ENCODE results near the gene EXOC6B.

DNA sequence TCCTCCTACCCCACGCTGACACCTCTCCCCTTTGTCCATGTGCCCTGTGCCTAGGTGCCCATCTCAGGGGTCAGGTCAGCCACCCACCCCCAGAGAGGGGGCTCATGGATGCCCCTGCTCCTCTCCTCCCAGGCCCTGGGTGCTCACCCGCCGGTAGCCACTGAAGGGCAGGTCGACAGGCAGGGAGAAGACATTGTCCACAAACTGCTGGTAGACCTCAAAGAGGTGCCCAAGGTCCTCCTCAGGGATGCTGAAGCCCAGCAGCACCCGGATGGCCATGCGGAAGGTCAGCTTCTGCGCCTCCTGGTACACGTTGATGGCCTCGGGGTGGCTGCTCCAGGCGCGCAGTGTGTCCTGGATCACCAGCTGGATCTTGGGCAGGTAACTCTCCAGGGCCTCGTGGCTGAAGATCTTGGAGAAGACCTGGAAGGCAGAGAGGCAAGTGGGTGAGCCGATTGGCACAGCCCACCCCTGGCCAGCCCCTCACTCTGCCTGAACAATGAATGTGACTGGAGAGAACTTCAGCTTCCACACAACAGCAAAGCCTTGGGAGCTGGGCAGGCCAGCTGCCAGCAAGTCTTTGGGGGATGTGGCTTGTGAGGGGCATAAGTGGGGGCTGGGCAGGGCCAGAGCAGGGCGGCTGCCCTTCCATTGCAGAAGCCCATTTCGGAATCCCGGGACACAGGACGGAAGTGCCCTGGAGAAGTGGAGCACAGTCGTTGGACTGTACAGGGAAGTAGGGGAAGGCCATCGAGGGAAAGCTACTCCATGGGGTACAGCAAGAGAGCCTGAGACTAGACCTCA is 690.6 kb downstream of the EXOC6B start:
- TF ChIP-seq, protein P1, sequence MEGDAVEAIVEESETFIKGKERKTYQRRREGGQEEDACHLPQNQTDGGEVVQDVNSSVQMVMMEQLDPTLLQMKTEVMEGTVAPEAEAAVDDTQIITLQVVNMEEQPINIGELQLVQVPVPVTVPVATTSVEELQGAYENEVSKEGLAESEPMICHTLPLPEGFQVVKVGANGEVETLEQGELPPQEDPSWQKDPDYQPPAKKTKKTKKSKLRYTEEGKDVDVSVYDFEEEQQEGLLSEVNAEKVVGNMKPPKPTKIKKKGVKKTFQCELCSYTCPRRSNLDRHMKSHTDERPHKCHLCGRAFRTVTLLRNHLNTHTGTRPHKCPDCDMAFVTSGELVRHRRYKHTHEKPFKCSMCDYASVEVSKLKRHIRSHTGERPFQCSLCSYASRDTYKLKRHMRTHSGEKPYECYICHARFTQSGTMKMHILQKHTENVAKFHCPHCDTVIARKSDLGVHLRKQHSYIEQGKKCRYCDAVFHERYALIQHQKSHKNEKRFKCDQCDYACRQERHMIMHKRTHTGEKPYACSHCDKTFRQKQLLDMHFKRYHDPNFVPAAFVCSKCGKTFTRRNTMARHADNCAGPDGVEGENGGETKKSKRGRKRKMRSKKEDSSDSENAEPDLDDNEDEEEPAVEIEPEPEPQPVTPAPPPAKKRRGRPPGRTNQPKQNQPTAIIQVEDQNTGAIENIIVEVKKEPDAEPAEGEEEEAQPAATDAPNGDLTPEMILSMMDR (IDR thresholded peaks at IDR 0.05) = no peak
- TF ChIP-seq POLR2A (IDR thresholded peaks at IDR 0.05) = no peak
